GM23338 (cell line): Measurements from ENCODE around the gene DNAJB6. TPM values are rescaled to one million over a fixed set of nuclear protein-coding genes. Genes with fewer than 3 reads are reported as not detected.

Experiments used
- ATAC-seq: fragments of 200-7000 bp; cut with Tn5 transposase; 3 replicates; pipeline ENCODE4 v1.9.1; 2020
- DNase-seq: peaks from one replicate; pipeline ENCODE4 v3.0.0-alpha.2; 2015; ENCODE audit warnings: low spot score
- H2AFZ ChIP-seq: fragments of 200-600 bp; sonication (generic); 2 replicates; pipeline ENCODE4 v1.8.0; 2016; ENCODE audit warnings: antibody characterized with exemption, mild to moderate bottlenecking, moderate library complexity
- H3F3A ChIP-seq: fragments of 200-600 bp; sonication (generic); replicated peaks from 2 replicates; pipeline ENCODE4 v1.8.0; 2017; ENCODE audit warnings: antibody characterized with exemption, mixed run types, low read depth
- H3K27ac ChIP-seq: fragments of 200-600 bp; sonication (generic); 2 replicates; pipeline ENCODE4 v1.6.1; 2016; ENCODE audit warnings: low read depth
- H3K27me3 ChIP-seq: fragments of 200-600 bp; sonication (generic); 2 replicates; pipeline ENCODE4 v1.8.0; 2016; ENCODE audit warnings: mild to moderate bottlenecking, mixed run types, moderate library complexity; ENCODE audit not compliant: insufficient read depth
- H3K36me3 ChIP-seq: fragments of 200-600 bp; sonication (generic); 2 replicates; pipeline ENCODE4 v1.8.0; 2016; ENCODE audit warnings: mild to moderate bottlenecking; ENCODE audit not compliant: insufficient read depth
- H3K4me1 ChIP-seq: fragments of 200-600 bp; sonication (generic); 2 replicates; pipeline ENCODE4 v1.8.0; 2016; ENCODE audit warnings: mild to moderate bottlenecking, moderate library complexity; ENCODE audit not compliant: insufficient read depth
- H3K4me2 ChIP-seq: fragments of 200-600 bp; sonication (generic); 2 replicates; pipeline ENCODE4 v1.7.1; 2017; ENCODE audit warnings: mixed run types
- H3K4me3 ChIP-seq: fragments of 200-600 bp; sonication (generic); 2 replicates; pipeline ENCODE4 v1.6.1; 2016; ENCODE audit warnings: mixed run types
- H3K79me2 ChIP-seq: fragments of 200-600 bp; sonication (generic); replicated peaks from 2 replicates; pipeline ENCODE4 v1.8.0; 2017; ENCODE audit warnings: mild to moderate bottlenecking; ENCODE audit not compliant: insufficient read depth
- H3K9me2 ChIP-seq: fragments of 200-600 bp; sonication (generic); 2 replicates; pipeline ENCODE4 v1.8.0; 2017; ENCODE audit not compliant: insufficient read depth
- H4K20me1 ChIP-seq: fragments of 200-600 bp; sonication (generic); replicated peaks from 2 replicates; pipeline ENCODE4 v1.8.0; 2017; ENCODE audit warnings: mild to moderate bottlenecking; ENCODE audit not compliant: insufficient read depth
- H3K27ac Mint-ChIP-seq: 2 replicates; pipeline ENCODE4 v1.8.0; 2020; ENCODE audit warnings: inconsistent platforms, mild to moderate bottlenecking, moderate library complexity, mixed read lengths
- H3K27me3 Mint-ChIP-seq: 3 replicates; pipeline ENCODE4 v1.8.0; 2022; ENCODE audit warnings: low read depth, mild to moderate bottlenecking, moderate library complexity, mixed read lengths, inconsistent platforms; ENCODE audit not compliant: insufficient read depth, poor library complexity
- H3K36me3 Mint-ChIP-seq: 3 replicates; pipeline ENCODE4 v1.8.0; 2021; ENCODE audit warnings: low read depth, mild to moderate bottlenecking, inconsistent platforms, moderate library complexity, mixed read lengths
- H3K4me1 Mint-ChIP-seq: 3 replicates; pipeline ENCODE4 v1.8.0; 2020; ENCODE audit warnings: mild to moderate bottlenecking, inconsistent platforms, mixed read lengths
- H3K4me3 Mint-ChIP-seq: 3 replicates; pipeline ENCODE4 v1.8.0; 2021; ENCODE audit warnings: moderate library complexity, mild to moderate bottlenecking, inconsistent platforms, mixed read lengths
- H3K9me3 Mint-ChIP-seq: 3 replicates; pipeline ENCODE4 v1.8.0; 2020; ENCODE audit warnings: moderate library complexity, mild to moderate bottlenecking, inconsistent platforms, mixed read lengths
- CREB1 ChIP-seq: fragments of 250-450 bp; sonication (Bioruptor Pico); IDR thresholded peaks from 2 replicates; pipeline ENCODE4 v1.5.0; 2020; ENCODE audit warnings: low read depth, mild to moderate bottlenecking, moderate library complexity
- ETS1 ChIP-seq: IDR thresholded peaks from 2 replicates; pipeline ENCODE4 v1.6.1; 2016; ENCODE audit warnings: antibody characterized with exemption
- EZH2 ChIP-seq: fragments of 200-600 bp; sonication (generic); IDR thresholded peaks from one replicate; pipeline ENCODE4 v1.8.0; 2017; ENCODE audit warnings: antibody characterized with exemption, mild to moderate bottlenecking, low read depth; ENCODE audit not compliant: unreplicated experiment
- EZH2phosphoT487 ChIP-seq: fragments of 200-600 bp; sonication (generic); IDR thresholded peaks from one replicate; pipeline ENCODE4 v1.8.1; 2018; ENCODE audit warnings: antibody characterized with exemption; ENCODE audit not compliant: unreplicated experiment
- JUNB ChIP-seq: IDR thresholded peaks from one replicate; pipeline ENCODE4 v1.6.1; 2016; ENCODE audit warnings: antibody characterized with exemption; ENCODE audit not compliant: unreplicated experiment
- NANOG ChIP-seq: IDR thresholded peaks from 2 replicates; pipeline ENCODE4 v1.6.1; 2016; ENCODE audit warnings: antibody characterized with exemption, borderline replicate concordance
- POLR2AphosphoS5 ChIP-seq: IDR thresholded peaks from 2 replicates; pipeline ENCODE4 v1.6.1; 2016; ENCODE audit warnings: antibody characterized with exemption, low read depth
- REST ChIP-seq: IDR thresholded peaks from one replicate; pipeline ENCODE4 v1.6.1; 2018; ENCODE audit warnings: antibody characterized with exemption; ENCODE audit not compliant: unreplicated experiment
- STAT1 ChIP-seq: IDR thresholded peaks from one replicate; pipeline ENCODE4 v1.6.1; 2016; ENCODE audit warnings: antibody characterized with exemption; ENCODE audit not compliant: unreplicated experiment
- ZNF114 ChIP-seq: fragments of 250-450 bp; sonication (Bioruptor Pico); IDR thresholded peaks from 2 replicates; pipeline ENCODE4 v1.5.0; 2020; ENCODE audit warnings: mild to moderate bottlenecking, moderate library complexity
- ZNF331 ChIP-seq: fragments of 250-450 bp; sonication (Bioruptor Pico); IDR thresholded peaks from 2 replicates; pipeline ENCODE4 v1.5.0; 2020; ENCODE audit warnings: low read depth, mild to moderate bottlenecking, moderate library complexity
- polyA plus RNA-seq: library from polyadenylated mRNA; unstranded; fragments of >200 nt; fragmentation: Nextera tagmentation; extraction: Ambion mirVana; gene quantifications from 2 replicates; pipeline ENCODE4 v1.2.1, GENCODE V29; 2016
- total RNA-seq: library from RNA; depleted of rRNA; stranded (reverse); fragments of >200 nt; shearing (Covaris generic); gene quantifications from 2 replicates; pipeline ENCODE4 v1.2.3, GENCODE V29; 2014

DNAJB6 gene
- total and polyA plus RNA-seq, 2 experiments from 2014 or later = 308 to 322 TPM

DNA sequence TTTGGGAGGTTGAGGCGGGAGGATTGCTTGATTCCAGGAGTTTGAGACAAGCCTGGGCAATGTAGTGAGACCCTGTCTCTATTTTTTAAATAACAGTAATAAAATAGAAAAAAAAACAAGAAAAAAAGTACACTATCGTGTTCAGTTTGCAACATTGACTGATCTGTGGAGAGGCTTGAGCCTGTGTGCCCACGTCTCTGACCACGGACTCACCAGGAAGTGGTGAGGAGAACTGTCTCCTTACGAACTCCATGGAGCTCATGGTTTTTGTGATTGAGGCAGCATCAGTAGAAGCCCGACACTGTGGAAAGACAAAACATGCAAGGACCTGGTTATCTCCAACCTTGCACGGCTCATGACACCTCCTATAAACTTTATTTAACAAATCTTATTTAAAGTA lies 23.9 kb upstream of the DNAJB6 start:
- peaks cover 5% of the 10 kb centered on the region; the same call in 2 of the 3 replicates for H3K9me3 Mint-ChIP-seq
- H3K36me3 ChIP-seq = no peaks in the 10 kb centered on the region
- H3K36me3 Mint-ChIP-seq = peaks cover 4% of the 10 kb centered on the region; the same call in 2 of the 3 replicates
- H3K4me3 ChIP-seq = no peak overlapping the region
- ATAC-seq (no peak), DNase-seq (no peak)
- H3K4me2 ChIP-seq = no peak overlapping the region
- no peak overlapping the region for H3K4me3 Mint-ChIP-seq
- no peak overlapping the region for H3K27ac ChIP-seq
- H3K4me1 Mint-ChIP-seq = peaks cover 37% of the 10 kb centered on the region
- no peaks in the 10 kb centered on the region for H3K79me2 ChIP-seq
- no peak overlapping the region for H3K27ac Mint-ChIP-seq
- H2AFZ ChIP-seq = no peak overlapping the region
- H3K4me1 ChIP-seq = peaks cover 18% of the 10 kb centered on the region; the same call in 1 of the 2 replicates
- H3K27me3 Mint-ChIP-seq = peaks cover 26% of the 10 kb centered on the region
- H3K9me2 ChIP-seq = no peaks in the 10 kb centered on the region
- H3F3A ChIP-seq = peaks cover 13% of the 10 kb centered on the region
- TF ChIP-seq REST (no peak), ZNF331 (no peak), NANOG (no peak), EZH2 (no peak), ZNF114 (CRISPR knock-in tag) (no peak), POLR2AphosphoS5 (no peak), ETS1 (no peak), EZH2phosphoT487 (no peak), JUNB (no peak), STAT1 (no peak)
- H4K20me1 ChIP-seq = no peaks in the 10 kb centered on the region
- no peaks in the 10 kb centered on the region for H3K27me3 ChIP-seq

- no peak for DNase-seq
- Histone ChIP-seq H3K4me1 (peaks cover 18% of the 10 kb centered on the region), H3K79me2 (no peaks in the 10 kb centered on the region), H3K9me2 (no peaks in the 10 kb centered on the region), H3K36me3 (no peaks in the 10 kb centered on the region), H3K4me2 (no peak overlapping the region), H3K4me3 (no peak overlapping the region), H4K20me1 (no peaks in the 10 kb centered on the region), H3K27ac (no peak overlapping the region), H3F3A (peaks cover 13% of the 10 kb centered on the region), H2AFZ (no peak overlapping the region), H3K27me3 (no peaks in the 10 kb centered on the region)
- TF ChIP-seq CREB1 (CRISPR knock-in tag) = no peak
- peaks cover 4% of the 10 kb centered on the region; the same call in 2 of the 3 replicates for H3K36me3 Mint-ChIP-seq
- H3K9me3 Mint-ChIP-seq = peaks cover 4% of the 10 kb centered on the region; the same call in 2 of the 3 replicates
- ATAC-seq = no peak
- H3K27me3 Mint-ChIP-seq = peaks cover 27% of the 10 kb centered on the region
- no peak overlapping the region for H3K27ac Mint-ChIP-seq
- no peak overlapping the region for H3K4me3 Mint-ChIP-seq
- H3K4me1 Mint-ChIP-seq = peaks cover 41% of the 10 kb centered on the region
Observed at GRCh38 chr7:157313645-157314044, 23.2 kb upstream of the DNAJB6 start.
